Fibroblast of lung (primary cell): ENCODE data around the gene TBX1.

ENCODE experiments used
- EZH2 ChIP-seq: IDR thresholded peaks from 2 replicates; pipeline ENCODE4 v1.5.1; 2012; ENCODE audit warnings: low read length, control low read depth, mild to moderate bottlenecking; ENCODE audit errors: missing control alignments
- TF ChIP-seq, protein P1 (sequence below), 2 donors: IDR thresholded peaks in 1 of 2; conservative IDR thresholded peaks in 1 of 2; 1 replicate in 1 of 2; 2 replicates in 1 of 2; pipeline ENCODE4 v1.5.1; 2011 to 2012; ENCODE audit warnings: low read length in 2 of 2, control low read depth in 1 of 2, inconsistent platforms in 1 of 2, low read depth in 1 of 2, mild to moderate bottlenecking in 1 of 2

- TF ChIP-seq, protein P1, sequence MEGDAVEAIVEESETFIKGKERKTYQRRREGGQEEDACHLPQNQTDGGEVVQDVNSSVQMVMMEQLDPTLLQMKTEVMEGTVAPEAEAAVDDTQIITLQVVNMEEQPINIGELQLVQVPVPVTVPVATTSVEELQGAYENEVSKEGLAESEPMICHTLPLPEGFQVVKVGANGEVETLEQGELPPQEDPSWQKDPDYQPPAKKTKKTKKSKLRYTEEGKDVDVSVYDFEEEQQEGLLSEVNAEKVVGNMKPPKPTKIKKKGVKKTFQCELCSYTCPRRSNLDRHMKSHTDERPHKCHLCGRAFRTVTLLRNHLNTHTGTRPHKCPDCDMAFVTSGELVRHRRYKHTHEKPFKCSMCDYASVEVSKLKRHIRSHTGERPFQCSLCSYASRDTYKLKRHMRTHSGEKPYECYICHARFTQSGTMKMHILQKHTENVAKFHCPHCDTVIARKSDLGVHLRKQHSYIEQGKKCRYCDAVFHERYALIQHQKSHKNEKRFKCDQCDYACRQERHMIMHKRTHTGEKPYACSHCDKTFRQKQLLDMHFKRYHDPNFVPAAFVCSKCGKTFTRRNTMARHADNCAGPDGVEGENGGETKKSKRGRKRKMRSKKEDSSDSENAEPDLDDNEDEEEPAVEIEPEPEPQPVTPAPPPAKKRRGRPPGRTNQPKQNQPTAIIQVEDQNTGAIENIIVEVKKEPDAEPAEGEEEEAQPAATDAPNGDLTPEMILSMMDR (conservative IDR thresholded peaks at IDR 0.05 in 1 of 2, IDR thresholded peaks at IDR 0.05 in 1 of 2; ENCODE audit: low read depth in 1 of 2, low read length in 2 of 2): no peak
- no peak for TF ChIP-seq EZH2
Observed at GRCh38 chr22:19744350-19745006, 16.1 kb upstream of the TBX1 start.
